Hindlimb muscle (tissue), 1 donor: ENCODE measurements around the gene NUF2. TPM values are rescaled to one million over a fixed set of nuclear protein-coding genes. Genes with fewer than 3 reads are reported as not detected.
"Not testable (repeated sequence)": the region's sequence is repeated elsewhere in the genome, so short reads cannot be mapped to it uniquely, and the experiment has no call there.

Source experiments
- DNase-seq: peaks from one replicate; pipeline ENCODE4 v3.0.0-alpha.2; 2013
- polyA plus RNA-seq: library from polyadenylated mRNA; unstranded; fragments of 120-200 nt; gene quantifications from one replicate; pipeline ENCODE4 v1.2.1, GENCODE V29; 2013; ENCODE audit not compliant: insufficient read length

Gene NUF2
- polyA plus RNA-seq: 7.7 TPM

DNA sequence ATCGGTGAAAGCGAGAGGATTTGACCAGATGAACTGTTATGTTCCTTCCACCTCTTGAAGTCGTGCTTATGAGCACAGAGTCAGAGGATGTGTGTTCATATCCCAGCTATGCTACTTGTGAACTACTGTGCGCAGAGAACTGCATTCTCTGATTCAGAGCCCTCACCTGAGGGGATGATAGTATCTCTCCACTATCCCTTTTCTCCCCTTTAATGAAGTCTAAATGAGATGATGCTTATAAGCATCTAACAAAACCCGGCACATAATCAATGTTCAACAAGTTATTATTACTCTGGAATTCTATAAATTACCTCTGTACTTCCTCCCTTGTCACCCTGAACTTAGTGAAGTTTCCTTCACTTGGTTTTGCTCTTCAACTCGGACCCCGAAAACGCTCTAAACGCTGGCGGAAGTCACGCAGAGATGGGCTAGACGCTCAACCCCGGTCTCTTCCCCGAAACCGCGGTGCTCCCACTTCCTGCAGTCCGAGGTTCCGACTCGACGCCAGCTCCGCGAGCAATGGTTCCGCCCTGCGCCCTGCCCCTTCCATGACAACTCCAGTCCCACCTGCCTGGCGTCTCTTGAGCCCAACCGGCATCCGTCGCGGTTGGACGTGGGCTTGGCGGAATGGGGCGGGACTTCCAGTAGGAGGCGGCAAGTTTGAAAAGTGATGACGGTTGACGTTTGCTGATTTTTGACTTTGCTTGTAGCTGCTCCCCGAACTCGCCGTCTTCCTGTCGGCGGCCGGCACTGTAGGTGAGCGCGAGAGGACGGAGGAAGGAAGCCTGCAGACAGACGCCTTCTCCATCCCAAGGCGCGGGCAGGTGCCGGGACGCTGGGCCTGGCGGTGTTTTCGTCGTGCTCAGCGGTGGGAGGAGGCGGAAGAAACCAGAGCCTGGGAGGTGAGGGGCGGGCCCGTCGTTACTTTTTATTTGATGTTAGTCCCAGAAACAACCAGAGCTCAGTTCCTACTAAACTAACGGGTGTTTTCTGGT, at the start of gene NUF2:
NUF2 (plus strand) TSS at position 644 of the 995 bp plus-strand sequence. CDS start 4,098 bp downstream, outside the sequence.
- DNase-seq: peak; percentile 98

- no peak for DNase-seq
Measured at GRCh38 chr1:163273766-163274441, 47.9 kb upstream of the NUF2 start.

- no peak for DNase-seq
Measured at GRCh38 chr1:163275222-163275621, 46.5 kb upstream of the NUF2 start.

DNA sequence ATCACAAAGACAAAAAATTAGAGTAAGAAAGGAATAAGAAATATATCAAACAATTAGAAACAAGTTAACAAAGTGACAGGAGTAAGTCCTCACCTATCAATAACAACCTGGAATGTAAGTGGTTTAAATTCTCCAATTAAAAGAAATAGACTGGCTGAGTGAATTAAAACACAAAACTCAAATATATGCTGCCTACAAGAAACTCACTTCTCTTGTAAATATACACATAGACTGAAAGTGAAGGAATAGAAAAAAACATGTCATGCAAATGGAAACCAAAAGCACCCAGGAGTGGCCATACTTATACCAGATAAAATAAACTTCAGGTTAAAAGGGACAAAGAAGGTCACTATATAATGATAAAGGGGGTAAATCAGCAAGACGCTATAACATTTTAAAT, 43.2 kb upstream of the NUF2 start:
- no peak for DNase-seq

- not testable (repeated sequence) for DNase-seq
Measured at GRCh38 chr1:163284867-163285266, 36.9 kb upstream of the NUF2 start.

DNA sequence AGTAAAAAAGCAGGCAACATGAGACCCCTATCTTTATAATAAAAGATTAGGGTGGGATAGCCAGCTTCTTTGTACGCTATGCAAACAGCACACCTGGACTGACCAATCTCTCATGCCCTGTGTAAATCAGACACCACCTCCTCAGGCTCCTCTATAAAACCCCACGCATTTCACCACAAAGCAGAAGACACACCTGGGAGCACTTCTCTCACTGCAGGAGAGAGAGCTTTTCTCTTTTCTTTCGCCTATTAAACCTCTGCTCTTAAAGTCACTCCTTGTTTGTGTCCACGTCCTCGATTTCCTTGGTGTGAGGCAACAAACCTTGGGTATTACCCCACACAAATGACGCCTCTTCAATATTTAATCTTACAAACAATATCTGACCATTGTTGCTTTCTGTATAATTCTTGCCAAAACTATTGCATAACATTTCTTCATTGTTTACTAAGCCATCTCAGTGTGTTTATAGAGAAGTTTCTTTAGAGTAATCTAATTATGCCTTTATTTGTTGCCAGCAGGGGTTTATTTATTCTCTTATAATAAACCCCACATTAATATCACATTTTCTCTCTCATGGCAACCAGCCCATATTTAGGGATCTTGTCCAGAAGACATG, 31.6 kb upstream of the NUF2 start:
- DNase-seq: no peak

DNA sequence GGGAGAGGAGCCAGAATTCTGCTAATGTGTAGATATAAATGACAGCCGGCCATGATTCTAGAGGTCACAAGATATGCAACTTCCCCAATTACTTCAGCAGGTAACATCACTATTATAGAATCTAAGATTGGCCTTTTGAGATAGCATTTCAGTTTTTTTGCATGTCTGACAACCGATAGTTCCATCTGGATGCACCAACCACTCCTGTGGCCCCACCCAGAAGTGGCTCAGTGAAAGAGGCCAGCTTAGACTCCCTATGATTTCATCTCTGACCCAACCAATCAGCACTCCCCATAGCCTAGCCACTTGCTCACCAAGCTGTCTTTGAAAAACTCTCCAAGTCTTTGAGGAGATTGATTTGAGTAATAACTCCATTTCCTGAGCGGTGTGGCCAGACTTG, 30.3 kb upstream of the NUF2 start:
- DNase-seq: no peak

DNA sequence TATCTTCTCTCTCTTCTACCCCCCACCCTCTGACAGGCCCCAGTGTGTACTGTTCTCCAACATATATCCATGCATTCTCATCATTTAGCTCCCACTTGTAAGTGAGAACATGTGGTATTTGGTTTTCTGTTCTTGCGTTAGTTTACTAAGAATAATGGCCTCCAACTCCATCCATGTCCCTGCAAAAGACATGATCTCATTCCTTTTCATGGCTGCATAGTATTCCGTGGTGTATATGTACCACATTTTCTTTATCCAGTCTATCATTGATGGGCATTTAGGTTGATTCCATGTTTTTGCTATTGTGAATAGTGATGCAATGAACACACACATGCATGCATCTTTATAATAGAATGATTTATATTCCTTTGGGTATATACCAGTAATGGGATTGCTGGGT, 29.6 kb upstream of the NUF2 start:
- not testable (repeated sequence) for DNase-seq

DNA sequence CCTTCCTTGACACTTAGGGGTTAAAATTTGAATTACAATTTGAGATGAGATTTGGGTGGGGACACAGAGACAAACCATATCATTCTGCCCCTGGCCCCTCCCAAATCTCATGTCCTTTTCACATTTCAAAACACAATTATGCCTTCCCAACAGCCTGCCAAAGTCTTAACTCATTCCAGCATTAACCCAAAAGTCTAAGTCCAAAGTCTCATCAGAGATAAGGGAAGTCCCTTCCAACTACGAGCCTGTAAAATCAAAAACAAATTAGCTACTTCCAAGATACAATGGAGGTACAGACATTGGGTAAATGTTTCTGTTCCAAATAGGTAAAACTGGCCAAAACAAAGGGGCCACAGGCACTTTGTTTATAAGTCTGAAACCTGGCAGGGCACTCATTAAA, 28.3 kb upstream of the NUF2 start:
- DNase-seq: not testable (repeated sequence)

- no peak for DNase-seq
Measured at GRCh38 chr1:163295949-163296348, 25.8 kb upstream of the NUF2 start.

GRCh38 chr1:163296504-163297263, 25.1 kb upstream of the NUF2 start:
- no peak for DNase-seq

- DNase-seq: no peak
Measured at GRCh38 chr1:163298365-163298764, 23.4 kb upstream of the NUF2 start.

DNA sequence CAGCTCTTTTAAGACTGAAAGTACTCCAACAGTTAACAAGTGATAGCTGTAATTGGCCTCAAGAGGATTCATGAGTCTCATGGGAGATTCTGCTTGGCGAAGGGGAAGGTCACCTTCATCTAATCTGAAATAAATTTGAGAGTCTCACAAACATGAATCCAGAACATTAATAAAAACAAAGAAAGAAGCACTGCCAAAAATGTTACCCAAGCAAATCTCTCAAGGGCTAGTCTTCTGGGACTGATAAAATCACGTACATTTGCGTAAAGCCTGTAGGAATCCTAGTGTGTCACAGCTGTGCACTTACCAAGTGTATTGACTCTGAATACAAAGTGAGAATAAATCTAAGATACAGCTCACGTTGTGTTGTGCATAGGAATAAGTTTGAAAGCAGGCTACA, 21.2 kb upstream of the NUF2 start:
- no peak for DNase-seq

DNA sequence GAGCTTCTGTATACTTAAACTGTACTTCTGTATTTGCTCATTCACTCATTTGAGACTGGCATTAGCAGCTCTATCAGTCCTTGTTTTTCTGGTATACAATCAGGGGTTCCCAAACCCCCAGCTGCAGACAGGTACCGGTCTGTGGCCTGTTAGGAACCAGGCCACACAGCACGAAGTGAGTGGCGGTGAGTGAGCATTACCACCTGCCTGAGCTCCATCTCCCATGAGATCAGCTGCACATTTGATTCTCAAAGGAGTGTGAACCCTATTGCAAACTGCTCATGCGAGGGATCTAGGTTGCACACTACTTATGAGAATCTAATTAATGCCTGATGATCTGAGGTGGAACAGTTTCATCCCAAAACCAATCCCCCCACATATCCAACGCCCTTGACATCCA, 18.2 kb upstream of the NUF2 start:
- no peak for DNase-seq

DNA sequence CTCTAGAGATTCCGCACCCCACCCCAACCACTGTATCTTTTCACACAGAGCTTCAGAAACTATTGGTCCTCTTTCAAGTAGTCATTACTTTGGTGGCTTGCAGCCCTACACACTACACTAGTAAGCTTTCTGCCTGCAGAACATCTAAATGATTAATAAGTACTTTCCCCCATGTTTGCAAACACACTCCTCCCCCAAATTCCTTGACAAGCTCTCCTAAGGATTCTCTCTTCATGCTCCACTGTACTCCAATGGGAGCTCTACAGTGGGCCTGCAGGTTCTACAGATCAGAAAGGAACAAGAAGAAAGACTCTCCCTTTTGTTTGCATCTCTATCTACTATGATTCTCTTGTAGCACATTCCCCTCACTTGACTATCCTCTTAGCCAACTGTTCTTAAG, 16.3 kb upstream of the NUF2 start:
- no peak for DNase-seq

DNA sequence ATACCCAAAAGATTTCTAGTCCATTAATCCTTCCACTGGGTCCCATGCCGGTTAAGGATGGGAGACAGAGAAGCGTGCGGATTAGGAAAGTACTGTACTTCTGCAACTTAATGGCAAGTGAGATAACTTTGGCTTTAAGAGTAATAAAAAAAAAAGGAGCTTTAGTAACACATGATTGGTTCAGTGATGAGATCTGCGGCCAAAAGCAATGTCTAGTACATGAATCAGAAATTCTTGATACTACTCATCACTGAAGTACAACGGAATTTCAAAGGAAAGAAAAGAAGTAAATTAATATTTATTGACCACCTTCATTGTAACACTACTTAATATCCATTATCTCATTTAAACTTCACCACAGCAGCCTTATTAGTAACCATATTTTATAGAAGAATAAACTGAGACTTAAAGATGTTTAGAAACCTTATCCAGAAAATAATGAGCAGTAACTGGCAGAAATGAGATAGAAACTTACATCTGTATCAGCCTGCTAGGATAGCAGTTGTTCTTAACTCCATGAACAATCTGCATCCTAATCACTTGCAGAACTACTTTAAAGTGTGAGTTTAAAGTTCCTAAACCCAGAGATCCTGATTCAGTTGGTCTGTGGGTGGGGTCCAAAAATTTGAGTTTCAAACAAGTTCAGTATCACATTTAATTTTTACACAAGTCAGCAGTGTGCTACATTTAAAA, 14.1 kb upstream of the NUF2 start:
- no peak for DNase-seq

DNA sequence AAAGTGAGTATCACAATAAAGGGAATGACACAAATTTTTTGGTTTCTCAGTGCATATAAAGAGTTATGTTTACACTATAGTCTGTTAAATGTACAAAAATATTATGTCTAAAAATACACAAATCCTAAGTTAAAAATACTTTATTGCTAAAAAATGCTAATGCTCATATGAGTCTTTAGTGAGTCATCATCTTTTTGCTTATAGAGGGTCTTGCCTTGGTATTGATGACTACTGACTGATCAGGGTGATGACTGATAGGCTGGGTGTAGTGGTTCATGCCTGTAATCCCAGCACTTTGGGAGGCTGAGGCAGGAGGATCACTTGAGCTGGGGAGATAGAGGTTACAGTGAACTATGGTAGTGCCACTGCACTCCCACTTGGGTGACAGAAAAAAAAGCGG, 12.9 kb upstream of the NUF2 start:
- DNase-seq: no peak

DNA sequence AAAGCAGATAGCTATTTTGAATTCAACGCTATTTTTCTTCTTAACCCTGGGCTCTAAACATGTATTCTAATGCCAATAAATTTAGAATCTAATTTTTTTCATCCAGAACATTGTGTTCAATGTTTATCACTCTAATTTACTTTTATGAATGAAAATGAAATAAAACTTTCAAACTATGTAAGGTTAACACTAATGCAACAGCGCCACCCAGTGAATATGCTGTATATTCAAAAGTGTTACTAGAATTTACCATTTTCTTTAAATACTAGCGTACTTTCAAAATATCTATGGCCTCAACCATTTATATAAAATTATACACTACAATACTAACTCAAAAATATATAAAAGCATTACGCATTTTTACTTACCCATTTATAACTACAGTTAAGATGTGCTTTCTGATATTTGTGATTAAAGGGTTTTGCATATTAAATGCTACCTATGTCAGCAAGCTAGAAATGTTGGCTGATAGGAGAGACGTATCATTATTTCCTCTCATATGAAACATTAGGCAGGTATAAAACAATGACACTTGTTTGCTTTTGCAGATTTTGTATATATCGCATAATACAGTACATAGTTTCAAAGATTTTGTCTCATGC, 5.9 kb upstream of the NUF2 start:
- DNase-seq: peak; percentile 30

- no peak for DNase-seq
Measured at GRCh38 chr1:163320891-163321290, 863 bp upstream of the NUF2 start.

GRCh38 chr1:163323339-163323738, 1.6 kb downstream of the NUF2 start:
- DNase-seq: not testable (repeated sequence)

GRCh38 chr1:163331116-163331515, 9.4 kb downstream of the NUF2 start:
- no peak for DNase-seq
